ENCODE measurements around the gene KCNAB1. TPM values are rescaled to one million over a fixed set of nuclear protein-coding genes. Genes with fewer than 3 reads are reported as not detected.

Gene KCNAB1
- total and polyA plus RNA-seq, 4 donors: 0.76 to 2.8 (median 1.0) TPM

GRCh38 chr3:156542101-156543042, 422.0 kb downstream of the KCNAB1 start:
- H3K27me3 ChIP-seq (ENCODE audit: control insufficient read depth in 4 of 4, insufficient read depth in 4 of 4, low read length in 3 of 4): no peaks in the 10 kb centered on the region
- no peak for DNase-seq (ENCODE audit: low spot score)
- TF ChIP-seq NR2F2 (IDR thresholded peaks at IDR 0.05) (no peak), ZBTB33 (IDR thresholded peaks at IDR 0.05) (no peak), CTCF (IDR thresholded peaks at IDR 0.05; ENCODE audit: low read depth, low read length, missing input control) (no peak), YY1 (IDR thresholded peaks at IDR 0.05) (no peak), MAX (IDR thresholded peaks at IDR 0.05) (no peak)
- no peak overlapping the region for H3K27ac ChIP-seq (ENCODE audit: low read depth in 1 of 2, low read length in 2 of 2)
- H3K9me3 ChIP-seq (ENCODE audit: control insufficient read depth in 4 of 4, low read length in 3 of 4): no peaks in the 10 kb centered on the region
- H3K36me3 ChIP-seq (ENCODE audit: control insufficient read depth in 4 of 4, insufficient read depth in 3 of 4, low read depth in 1 of 4, low read length in 3 of 4): peaks cover 8 to 68% (median 47%) of the 10 kb centered on the region in 4 donors
- no peak overlapping the region for H3K4me3 ChIP-seq (ENCODE audit: low read depth in 1 of 3, low read length in 3 of 3)
- H3K4me1 ChIP-seq (ENCODE audit: control insufficient read depth in 4 of 4, insufficient read depth in 4 of 4, low read length in 3 of 4): peaks cover 0 to 2% (median 1%) of the 10 kb centered on the region in 4 donors
- no peak overlapping the region for H3K9ac ChIP-seq (ENCODE audit: low read depth in 1 of 2, low read length in 2 of 2)
- WGBS: 68% methylated on average over 5 of the region's 5 CpGs

GRCh38 chr3:156543043-156543555, 422.7 kb downstream of the KCNAB1 start:
- Histone ChIP-seq H3K4me3 (ENCODE audit: low read depth in 1 of 3, low read length in 3 of 3) (no peak overlapping the region), H3K27me3 (ENCODE audit: control insufficient read depth in 4 of 4, insufficient read depth in 4 of 4, low read length in 3 of 4) (no peaks in the 10 kb centered on the region), H3K36me3 (ENCODE audit: control insufficient read depth in 4 of 4, insufficient read depth in 3 of 4, low read depth in 1 of 4, low read length in 3 of 4) (peaks cover 8 to 68% (median 51%) of the 10 kb centered on the region in 4 donors), H3K9me3 (ENCODE audit: control insufficient read depth in 4 of 4, low read length in 3 of 4) (no peaks in the 10 kb centered on the region), H3K27ac (ENCODE audit: low read depth in 1 of 2, low read length in 2 of 2) (no peak overlapping the region), H3K9ac (ENCODE audit: low read depth in 1 of 2, low read length in 2 of 2) (no peak overlapping the region), H3K4me1 (ENCODE audit: control insufficient read depth in 4 of 4, insufficient read depth in 4 of 4, low read length in 3 of 4) (peaks cover 0 to 2% (median 1%) of the 10 kb centered on the region in 4 donors)
- no peak for DNase-seq (ENCODE audit: low spot score)
- WGBS: 89% methylated on average over 2 of the region's 2 CpGs
- TF ChIP-seq SP1 (IDR thresholded peaks at IDR 0.05): no peak
- no peak for TF ChIP-seq TAF1 (conservative IDR thresholded peaks at IDR 0.05)
- no peak for TF ChIP-seq CTCF (IDR thresholded peaks at IDR 0.05; ENCODE audit: low read depth, low read length, missing input control)
- TF ChIP-seq NR2F2 (IDR thresholded peaks at IDR 0.05): no peak
- no peak for TF ChIP-seq EGR1 (IDR thresholded peaks at IDR 0.05; ENCODE audit: low read depth in 2 of 2)
- no peak for TF ChIP-seq MAX (IDR thresholded peaks at IDR 0.05)
- TF ChIP-seq YY1 (IDR thresholded peaks at IDR 0.05): no peak
- no peak for TF ChIP-seq GABPA (IDR thresholded peaks at IDR 0.05 in 1 of 2, conservative IDR thresholded peaks at IDR 0.05 in 1 of 2)
- no peak for TF ChIP-seq FOXA2 (IDR thresholded peaks at IDR 0.05)
- TF ChIP-seq ATF3 (IDR thresholded peaks at IDR 0.05): no peak
- TF ChIP-seq RAD21 (IDR thresholded peaks at IDR 0.05): no peak
- no peak for TF ChIP-seq REST (IDR thresholded peaks at IDR 0.05)
- no peak for TF ChIP-seq HNF4A (conservative IDR thresholded peaks at IDR 0.05)
- TF ChIP-seq FOXA1 (IDR thresholded peaks at IDR 0.05): no peak
- no peak for TF ChIP-seq ZBTB33 (IDR thresholded peaks at IDR 0.05)
- TF ChIP-seq RXRA (IDR thresholded peaks at IDR 0.05): no peak
- TF ChIP-seq JUND (IDR thresholded peaks at IDR 0.05): no peak

Measured in liver (tissue), 9 donors.